Astrocyte (in vitro differentiated cells and primary cell): Measurements from ENCODE around the gene TOP2B. TPM values are rescaled to one million over a fixed set of nuclear protein-coding genes. Genes with fewer than 3 reads are reported as not detected.

Experiments
- DNase-seq: peaks from one replicate; pipeline ENCODE4 v3.0.0-alpha.2; 2010; ENCODE audit warnings: low read depth
- FAIRE-seq: peaks from 2 replicates; lab custom pipeline; 2011; peaks lifted over from hg19 to GRCh38; lab: Jason Lieb, UNC
- H2AFZ ChIP-seq: 2 replicates; pipeline ENCODE4 v1.6.0; 2012; ENCODE audit warnings: low read depth, low read length, inconsistent platforms
- H3K27ac ChIP-seq: 2 replicates; pipeline ENCODE4 v1.5.1; 2011; ENCODE audit warnings: low read depth, low read length, inconsistent platforms
- H3K27me3 ChIP-seq: 2 replicates; pipeline ENCODE4 v1.6.0; 2011; ENCODE audit warnings: low read length, inconsistent platforms; ENCODE audit not compliant: insufficient read depth
- H3K36me3 ChIP-seq: 2 replicates; pipeline ENCODE4 v1.5.1; 2011; ENCODE audit warnings: low read length, inconsistent platforms; ENCODE audit not compliant: insufficient read depth
- H3K4me1 ChIP-seq: 2 replicates; pipeline ENCODE4 v1.5.1; 2011; ENCODE audit warnings: low read length, inconsistent platforms; ENCODE audit not compliant: insufficient read depth
- H3K4me2 ChIP-seq: 2 replicates; pipeline ENCODE4 v1.6.0; 2012; ENCODE audit warnings: low read length, inconsistent platforms
- H3K4me3 ChIP-seq: 2 replicates; pipeline ENCODE4 v1.5.1; 2011; ENCODE audit warnings: low read depth, mild to moderate bottlenecking, low read length, inconsistent platforms; ENCODE audit not compliant: insufficient read depth
- H3K79me2 ChIP-seq: 2 replicates; pipeline ENCODE4 v1.6.0; 2012; ENCODE audit warnings: mild to moderate bottlenecking, low read length, inconsistent platforms; ENCODE audit not compliant: insufficient read depth
- H3K9ac ChIP-seq: 2 replicates; pipeline ENCODE4 v1.6.0; 2012; ENCODE audit warnings: mild to moderate bottlenecking, low read length, inconsistent platforms
- H3K9me3 ChIP-seq: 2 replicates; pipeline ENCODE4 v1.5.1; 2012; ENCODE audit warnings: low read depth, mild to moderate bottlenecking, low read length, inconsistent platforms; ENCODE audit not compliant: insufficient read depth
- H4K20me1 ChIP-seq: 2 replicates; pipeline ENCODE4 v1.6.0; 2012; ENCODE audit warnings: low read length, inconsistent platforms; ENCODE audit not compliant: insufficient read depth
- H3K27ac Mint-ChIP-seq: one replicate; pipeline ENCODE4 v1.8.0; 2021; ENCODE audit warnings: mild to moderate bottlenecking, mixed read lengths; ENCODE audit not compliant: unreplicated experiment
- H3K27me3 Mint-ChIP-seq: one replicate; pipeline ENCODE4 v1.8.0; 2021; ENCODE audit warnings: low read depth, mixed read lengths; ENCODE audit not compliant: unreplicated experiment
- H3K36me3 Mint-ChIP-seq: one replicate; pipeline ENCODE4 v1.8.0; 2021; ENCODE audit warnings: low read depth, mixed read lengths; ENCODE audit not compliant: unreplicated experiment
- H3K4me1 Mint-ChIP-seq: one replicate; pipeline ENCODE4 v1.8.0; 2021; ENCODE audit warnings: low read depth, mixed read lengths; ENCODE audit not compliant: unreplicated experiment
- H3K4me3 Mint-ChIP-seq: one replicate; pipeline ENCODE4 v1.8.0; 2021; ENCODE audit warnings: mild to moderate bottlenecking, moderate library complexity, mixed read lengths; ENCODE audit not compliant: unreplicated experiment
- H3K9me3 Mint-ChIP-seq: one replicate; pipeline ENCODE4 v1.8.0; 2021; ENCODE audit warnings: mild to moderate bottlenecking, mixed read lengths; ENCODE audit not compliant: unreplicated experiment
- CTCF ChIP-seq: IDR thresholded peaks from 2 replicates; pipeline ENCODE4 v1.5.1; 2011; ENCODE audit warnings: low read depth, mild to moderate bottlenecking, inconsistent platforms, low read length, moderate library complexity; ENCODE audit not compliant: insufficient read depth
- EZH2 ChIP-seq: IDR thresholded peaks from 2 replicates; pipeline ENCODE4 v1.6.1; 2012; ENCODE audit warnings: mild to moderate bottlenecking, low read length, inconsistent platforms; ENCODE audit not compliant: insufficient read depth
- total RNA-seq: library from RNA; stranded (reverse); gene quantifications from 2 replicates; pipeline ENCODE4 v1.2.1, GENCODE V29; 2021

The TOP2B gene
- total RNA-seq, 1 donor from 2014 or later: 91.4 TPM

- no peak for FAIRE-seq
- H3K27me3 ChIP-seq: no peaks in the 10 kb centered on the region
- no peaks in the 10 kb centered on the region for H3K9me3 ChIP-seq
- no peak overlapping the region for H3K9ac ChIP-seq
- H3K36me3 ChIP-seq: peaks cover 50% of the 10 kb centered on the region
- no peak overlapping the region for H3K27ac Mint-ChIP-seq
- H4K20me1 ChIP-seq: no peaks in the 10 kb centered on the region
- no peak for TF ChIP-seq CTCF
- no peak for TF ChIP-seq EZH2
- H3K4me1 Mint-ChIP-seq: peaks cover 2% of the 10 kb centered on the region
- no peaks in the 10 kb centered on the region for H3K79me2 ChIP-seq
- H3K4me2 ChIP-seq: no peak overlapping the region
- no peaks in the 10 kb centered on the region for H3K4me1 ChIP-seq
- no peaks in the 10 kb centered on the region for H3K9me3 Mint-ChIP-seq
- H3K36me3 Mint-ChIP-seq: peaks cover 7% of the 10 kb centered on the region
- no peak overlapping the region for H3K4me3 Mint-ChIP-seq
- H3K27me3 Mint-ChIP-seq: no peaks in the 10 kb centered on the region
- no peak overlapping the region for H3K27ac ChIP-seq
- H2AFZ ChIP-seq: no peak overlapping the region
- DNase-seq: no peak
- no peak overlapping the region for H3K4me3 ChIP-seq
Observed at GRCh38 chr3:25610167-25610566, 54.5 kb downstream of the TOP2B start.

GRCh38 chr3:25604107-25604805 lies 60.5 kb downstream of the TOP2B start:
- H3K4me2 ChIP-seq: peak overlapping the region; percentile 44
- DNase-seq (peak; percentile 97), FAIRE-seq (peak; percentile 83)
- peaks cover 33% of the 10 kb centered on the region for H3K36me3 ChIP-seq
- peak overlapping the region; percentile 62 for H3K27ac ChIP-seq
- no peaks in the 10 kb centered on the region for H3K9me3 ChIP-seq
- no peak overlapping the region for H3K4me3 ChIP-seq
- Mint-ChIP-seq H3K9me3 (no peaks in the 10 kb centered on the region), H3K36me3 (peaks cover 6% of the 10 kb centered on the region), H3K4me1 (peaks cover 26% of the 10 kb centered on the region), H3K27me3 (no peaks in the 10 kb centered on the region), H3K27ac (peak overlapping the region; percentile 82), H3K4me3 (no peak overlapping the region)
- H3K27me3 ChIP-seq: no peaks in the 10 kb centered on the region
- no peaks in the 10 kb centered on the region for H3K79me2 ChIP-seq
- TF ChIP-seq CTCF (no peak), EZH2 (no peak)
- no peak overlapping the region for H2AFZ ChIP-seq
- H3K4me1 ChIP-seq: peaks cover 16% of the 10 kb centered on the region
- peaks cover 12% of the 10 kb centered on the region for H4K20me1 ChIP-seq
- peak overlapping the region; percentile 4 for H3K9ac ChIP-seq

- H4K20me1 ChIP-seq: peaks cover 12% of the 10 kb centered on the region
- TF ChIP-seq EZH2 (no peak), CTCF (no peak)
- no peak overlapping the region for H2AFZ ChIP-seq
- Mint-ChIP-seq H3K9me3 (no peaks in the 10 kb centered on the region), H3K4me1 (peaks cover 26% of the 10 kb centered on the region), H3K36me3 (peaks cover 6% of the 10 kb centered on the region), H3K4me3 (no peak overlapping the region), H3K27me3 (no peaks in the 10 kb centered on the region), H3K27ac (peak overlapping the region; percentile 82)
- no peaks in the 10 kb centered on the region for H3K9me3 ChIP-seq
- FAIRE-seq (no peak), DNase-seq (peak; percentile 27)
- peak overlapping the region; percentile 44 for H3K4me2 ChIP-seq
- peak overlapping the region; percentile 57 for H3K27ac ChIP-seq
- H3K36me3 ChIP-seq: peaks cover 30% of the 10 kb centered on the region
- H3K9ac ChIP-seq: peak overlapping the region; percentile 4
- H3K4me3 ChIP-seq: no peak overlapping the region
- no peaks in the 10 kb centered on the region for H3K79me2 ChIP-seq
- no peaks in the 10 kb centered on the region for H3K27me3 ChIP-seq
- peaks cover 16% of the 10 kb centered on the region for H3K4me1 ChIP-seq
Observed at GRCh38 chr3:25603703-25604102, 61.0 kb downstream of the TOP2B start.
